C4-2B (cell line): ENCODE data around the gene NRG2.

ENCODE experiments used
- CTCF ChIP-seq: fragments of 450-650 bp; conservative IDR thresholded peaks from 2 replicates; pipeline ENCODE4 v1.5.1; 2017; ENCODE audit warnings: mild to moderate bottlenecking
- ZFX ChIP-seq: fragments of 450-650 bp; IDR thresholded peaks from 2 replicates; pipeline ENCODE4 v1.6.1; 2017

- TF ChIP-seq CTCF = no peak
- no peak for TF ChIP-seq ZFX
These were observed 209.6 kb downstream of the NRG2 start for GRCh38 chr5:139833525-139833924.
